HFF-Myc (cell line): ENCODE measurements around the gene SLC50A1.

Source experiments
- DNase-seq: peaks from one replicate; pipeline ENCODE4 v3.0.0-alpha.2; 2011; ENCODE audit warnings: low read depth; ENCODE audit errors: extremely low read depth
- H3K4me3 ChIP-seq: replicated peaks from 2 replicates; pipeline ENCODE4 v1.5.1; 2011; ENCODE audit warnings: low read depth, mild to moderate bottlenecking, control low read depth, low read length
- CTCF ChIP-seq: IDR thresholded peaks from 2 replicates; pipeline ENCODE4 v1.5.1; 2012; ENCODE audit warnings: mild to moderate bottlenecking, low read depth, low read length, control low read depth; ENCODE audit errors: missing control alignments

SLC50A1 gene

GRCh38 chr1:155127967-155128754 is 7.5 kb upstream of the SLC50A1 start:
- peak overlapping the region; percentile 35 for H3K4me3 ChIP-seq
- TF ChIP-seq CTCF, result no peak
- DNase-seq, result no peak

- no peak for DNase-seq
- TF ChIP-seq CTCF, result no peak
- no peak overlapping the region for H3K4me3 ChIP-seq
Observed at GRCh38 chr1:155128755-155129473, 6.7 kb upstream of the SLC50A1 start.

GRCh38 chr1:155130272-155131006 is 5.2 kb upstream of the SLC50A1 start:
- no peak for DNase-seq
- H3K4me3 ChIP-seq, result no peak overlapping the region
- no peak for TF ChIP-seq CTCF

- H3K4me3 ChIP-seq, result no peak overlapping the region
- DNase-seq, result no peak
- TF ChIP-seq CTCF, result no peak
Observed at GRCh38 chr1:155131285-155131684, 4.4 kb upstream of the SLC50A1 start.

GRCh38 chr1:155131856-155132255 is 3.8 kb upstream of the SLC50A1 start:
- H3K4me3 ChIP-seq, result no peak overlapping the region
- TF ChIP-seq CTCF, result no peak

GRCh38 chr1:155133799-155134281 is 1.8 kb upstream of the SLC50A1 start:
- H3K4me3 ChIP-seq, result no peak overlapping the region
- TF ChIP-seq CTCF, result no peak
- DNase-seq, result no peak

More at GRCh38 chr1:155131856-155132255, 3.8 kb upstream of the SLC50A1 start:
- no peak for DNase-seq
